HL-60 (cell line): ENCODE results near the gene AIFM1.

Source experiments
- DNase-seq, 2 experiments: peaks; one replicate each; pipeline ENCODE4 v3.0.0-alpha.2; 2010 to 2020; ENCODE audit warnings: low read depth in 1 of 2, low spot score in 1 of 2
- H3K27ac ChIP-seq: fragments of 250-450 bp; sonication (Bioruptor Pico); replicated peaks from 2 replicates; pipeline ENCODE4 v1.5.1; 2020; ENCODE audit warnings: mild to moderate bottlenecking, moderate library complexity
- H3K27me3 ChIP-seq: fragments of 250-450 bp; sonication (Bioruptor Pico); 2 replicates; pipeline ENCODE4 v1.5.1; 2021; ENCODE audit warnings: mild to moderate bottlenecking, moderate library complexity; ENCODE audit not compliant: insufficient read depth, poor library complexity, severe bottlenecking
- H3K4me3 ChIP-seq: replicated peaks from 2 replicates; pipeline ENCODE4 v1.5.1; 2011; ENCODE audit warnings: mild to moderate bottlenecking, control low read depth, low read length; ENCODE audit not compliant: insufficient read depth
- CTCF ChIP-seq: IDR thresholded peaks from one replicate; pipeline ENCODE4 v1.5.1; 2011; ENCODE audit warnings: low read length, control low read depth, inconsistent platforms; ENCODE audit not compliant: insufficient read depth
- GABPA ChIP-seq: IDR thresholded peaks from 2 replicates; pipeline ENCODE4 v1.6.1; 2012; ENCODE audit warnings: low read depth
- POLR2AphosphoS5 ChIP-seq: IDR thresholded peaks from 2 replicates; pipeline ENCODE4 v1.6.1; 2012; ENCODE audit warnings: low read depth
- REST ChIP-seq: IDR thresholded peaks from 2 replicates; pipeline ENCODE4 v1.6.1; 2012; ENCODE audit warnings: low read depth; ENCODE audit not compliant: insufficient replicate concordance
- SPI1 ChIP-seq: IDR thresholded peaks from 2 replicates; pipeline ENCODE4 v1.6.1; 2012; ENCODE audit warnings: low read depth, mild to moderate bottlenecking, borderline replicate concordance

AIFM1 gene

DNA sequence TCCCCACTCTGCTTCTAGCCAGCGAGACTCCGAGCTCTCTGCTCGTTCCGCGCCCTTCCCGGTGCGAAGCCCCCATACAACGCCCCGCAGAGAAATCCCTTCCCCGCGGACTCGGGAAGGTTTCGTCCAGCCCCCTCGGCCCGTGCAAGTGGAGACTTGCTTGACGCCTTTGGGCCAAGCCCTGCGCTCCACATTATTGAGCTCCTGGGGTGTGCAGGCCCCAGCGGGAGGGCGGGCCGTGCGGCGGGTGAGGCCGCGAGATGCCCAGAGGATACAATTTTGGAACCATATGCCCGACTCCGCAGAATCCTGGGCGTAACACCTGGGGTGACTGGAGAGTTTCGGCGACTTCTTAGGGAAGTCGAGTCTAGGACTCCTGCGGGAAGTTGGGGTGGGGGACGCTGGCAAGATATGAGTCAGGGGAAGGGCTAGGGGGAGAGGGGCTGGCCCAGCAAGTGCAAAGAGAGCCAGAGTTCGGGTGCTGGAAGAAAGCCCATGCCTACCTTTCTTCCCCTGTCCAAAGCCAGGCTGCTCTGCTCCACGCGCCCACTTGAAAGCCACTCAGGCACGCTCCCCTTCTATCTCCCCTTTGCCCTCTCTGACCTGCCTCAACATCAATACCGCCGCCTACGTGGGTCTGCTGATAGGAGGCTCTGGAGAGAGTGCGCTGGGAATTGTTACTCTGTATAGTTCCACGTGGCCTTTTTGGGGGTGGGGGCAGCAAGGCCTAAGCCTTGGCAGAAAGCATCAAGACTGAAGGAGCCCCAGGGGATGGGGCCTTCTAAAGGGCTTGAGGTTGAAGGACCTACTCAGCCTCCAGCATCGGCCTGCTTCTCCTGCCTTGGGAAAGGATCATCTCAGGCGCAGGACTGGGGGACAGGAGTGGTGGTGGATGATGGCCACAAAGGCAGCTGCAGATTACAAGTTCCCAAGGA, 54.2 kb downstream of the AIFM1 start:
- Histone ChIP-seq H3K4me3 (peak overlapping the region; percentile 30), H3K27ac (peak overlapping the region; percentile 77), H3K27me3 (no peaks in the 10 kb centered on the region)
- DNase-seq, result no peak
- TF ChIP-seq POLR2AphosphoS5, result no peak
- TF ChIP-seq REST, result no peak
- TF ChIP-seq GABPA, result no peak
- TF ChIP-seq SPI1, result no peak
- TF ChIP-seq CTCF, result no peak

GRCh38 chrX:130110379-130111219, 55.0 kb downstream of the AIFM1 start, which contains the start of gene ELF4:
Gene ELF4 (minus strand): TSS chrX:130110497. CDS start chrX:130081330, 29,167 bp downstream.
- Histone ChIP-seq H3K4me3 (peak within 1 kb of the TSS; percentile 62), H3K27me3 (no peaks in the 10 kb centered on the region), H3K27ac (peak within 1 kb of the TSS; percentile 94)
- TF ChIP-seq SPI1 (peak; percentile 56), POLR2AphosphoS5 (no peak)
- DNase-seq, result peak in 1 of 2 experiments; percentile 52

GRCh38 chrX:130109429-130110378, 55.9 kb downstream of the AIFM1 start:
- Histone ChIP-seq H3K27me3 (no peaks in the 10 kb centered on the region), H3K27ac (peak overlapping the region; percentile 94), H3K4me3 (peak overlapping the region; percentile 62)
- DNase-seq, result no peak
- TF ChIP-seq CTCF (no peak), REST (no peak), SPI1 (no peak), POLR2AphosphoS5 (no peak; the same call in 1 of the 2 replicates), GABPA (no peak)
